ENCODE results near the gene SEC22C.

DNA sequence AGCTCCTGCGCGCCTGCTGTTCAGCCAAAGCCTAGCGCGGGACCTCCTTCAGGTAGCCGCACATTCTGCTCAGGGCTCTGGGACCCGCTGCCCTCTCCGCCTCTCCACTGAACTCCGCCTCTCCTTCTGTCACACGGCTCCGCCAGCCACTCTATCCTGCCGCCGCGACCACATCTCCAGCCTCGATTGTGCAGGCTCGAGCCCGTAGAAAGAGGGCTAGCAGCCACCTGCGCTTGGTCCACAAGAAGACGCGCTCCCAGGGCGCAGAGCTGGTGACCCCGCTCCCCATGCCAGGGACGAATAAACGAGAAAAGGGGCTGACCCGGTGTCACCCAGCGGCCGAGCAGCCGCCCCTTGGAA is 80.5 kb downstream of the SEC22C start:
- TF ChIP-seq, protein P1, sequence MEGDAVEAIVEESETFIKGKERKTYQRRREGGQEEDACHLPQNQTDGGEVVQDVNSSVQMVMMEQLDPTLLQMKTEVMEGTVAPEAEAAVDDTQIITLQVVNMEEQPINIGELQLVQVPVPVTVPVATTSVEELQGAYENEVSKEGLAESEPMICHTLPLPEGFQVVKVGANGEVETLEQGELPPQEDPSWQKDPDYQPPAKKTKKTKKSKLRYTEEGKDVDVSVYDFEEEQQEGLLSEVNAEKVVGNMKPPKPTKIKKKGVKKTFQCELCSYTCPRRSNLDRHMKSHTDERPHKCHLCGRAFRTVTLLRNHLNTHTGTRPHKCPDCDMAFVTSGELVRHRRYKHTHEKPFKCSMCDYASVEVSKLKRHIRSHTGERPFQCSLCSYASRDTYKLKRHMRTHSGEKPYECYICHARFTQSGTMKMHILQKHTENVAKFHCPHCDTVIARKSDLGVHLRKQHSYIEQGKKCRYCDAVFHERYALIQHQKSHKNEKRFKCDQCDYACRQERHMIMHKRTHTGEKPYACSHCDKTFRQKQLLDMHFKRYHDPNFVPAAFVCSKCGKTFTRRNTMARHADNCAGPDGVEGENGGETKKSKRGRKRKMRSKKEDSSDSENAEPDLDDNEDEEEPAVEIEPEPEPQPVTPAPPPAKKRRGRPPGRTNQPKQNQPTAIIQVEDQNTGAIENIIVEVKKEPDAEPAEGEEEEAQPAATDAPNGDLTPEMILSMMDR (IDR thresholded peaks at IDR 0.05) = no peak
- TF ChIP-seq EZH2phosphoT487 (IDR thresholded peaks at IDR 0.05) (peak; percentile 78), EZH2 (IDR thresholded peaks at IDR 0.05) (no peak)

All from neural progenitor cell (in vitro differentiated cells).